RWPE2 (cell line): ENCODE measurements around the gene CNIH3.

Experiments used
- ATAC-seq: fragments of 200-7000 bp; cut with Tn5 transposase; 3 replicates; pipeline ENCODE4 v1.9.1; 2021; ENCODE audit warnings: low read depth
- DNase-seq: peaks from one replicate; pipeline ENCODE4 v3.0.0-alpha.2; 2020; ENCODE audit warnings: low spot score
- H3K27ac ChIP-seq: fragments of 450-650 bp; 2 replicates; pipeline ENCODE4 v1.5.1; 2017; ENCODE audit warnings: mild to moderate bottlenecking; ENCODE audit not compliant: poor library complexity, severe bottlenecking
- H3K27me3 ChIP-seq: fragments of 250-450 bp; sonication (Bioruptor Pico); 2 replicates; pipeline ENCODE4 v1.5.1; 2021; ENCODE audit warnings: mild to moderate bottlenecking, moderate library complexity; ENCODE audit not compliant: insufficient read depth, poor library complexity, severe bottlenecking
- H3K36me3 ChIP-seq: fragments of 250-450 bp; sonication (Bioruptor Pico); 2 replicates; pipeline ENCODE4 v1.5.1; 2020; ENCODE audit warnings: low read depth, mild to moderate bottlenecking, moderate library complexity
- H3K4me1 ChIP-seq: fragments of 250-450 bp; sonication (Bioruptor Pico); 2 replicates; pipeline ENCODE4 v1.5.1; 2021; ENCODE audit warnings: mild to moderate bottlenecking, moderate library complexity; ENCODE audit not compliant: insufficient read depth, poor library complexity, severe bottlenecking
- H3K4me3 ChIP-seq: fragments of 250-450 bp; sonication (Bioruptor Pico); 2 replicates; pipeline ENCODE4 v1.5.1; 2021; ENCODE audit warnings: mild to moderate bottlenecking, moderate library complexity; ENCODE audit not compliant: severe bottlenecking
- H3K9me3 ChIP-seq: fragments of 250-450 bp; sonication (Bioruptor Pico); 2 replicates; pipeline ENCODE4 v1.5.1; 2021; ENCODE audit warnings: mild to moderate bottlenecking, moderate library complexity; ENCODE audit not compliant: severe bottlenecking
- TF ChIP-seq, protein P1 (sequence below): fragments of 450-650 bp; IDR thresholded peaks from one replicate; pipeline ENCODE4 v1.5.1; 2017; ENCODE audit warnings: mild to moderate bottlenecking, moderate library complexity; ENCODE audit not compliant: poor library complexity, severe bottlenecking

CNIH3 gene

GRCh38 chr1:224676551-224676950 lies 60.4 kb downstream of the CNIH3 start:
- H3K4me1 ChIP-seq = no peaks in the 10 kb centered on the region
- no peaks in the 10 kb centered on the region for H3K9me3 ChIP-seq
- H3K36me3 ChIP-seq = no peaks in the 10 kb centered on the region
- no peak overlapping the region for H3K4me3 ChIP-seq
- TF ChIP-seq, protein P1, sequence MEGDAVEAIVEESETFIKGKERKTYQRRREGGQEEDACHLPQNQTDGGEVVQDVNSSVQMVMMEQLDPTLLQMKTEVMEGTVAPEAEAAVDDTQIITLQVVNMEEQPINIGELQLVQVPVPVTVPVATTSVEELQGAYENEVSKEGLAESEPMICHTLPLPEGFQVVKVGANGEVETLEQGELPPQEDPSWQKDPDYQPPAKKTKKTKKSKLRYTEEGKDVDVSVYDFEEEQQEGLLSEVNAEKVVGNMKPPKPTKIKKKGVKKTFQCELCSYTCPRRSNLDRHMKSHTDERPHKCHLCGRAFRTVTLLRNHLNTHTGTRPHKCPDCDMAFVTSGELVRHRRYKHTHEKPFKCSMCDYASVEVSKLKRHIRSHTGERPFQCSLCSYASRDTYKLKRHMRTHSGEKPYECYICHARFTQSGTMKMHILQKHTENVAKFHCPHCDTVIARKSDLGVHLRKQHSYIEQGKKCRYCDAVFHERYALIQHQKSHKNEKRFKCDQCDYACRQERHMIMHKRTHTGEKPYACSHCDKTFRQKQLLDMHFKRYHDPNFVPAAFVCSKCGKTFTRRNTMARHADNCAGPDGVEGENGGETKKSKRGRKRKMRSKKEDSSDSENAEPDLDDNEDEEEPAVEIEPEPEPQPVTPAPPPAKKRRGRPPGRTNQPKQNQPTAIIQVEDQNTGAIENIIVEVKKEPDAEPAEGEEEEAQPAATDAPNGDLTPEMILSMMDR = no peak
- no peaks in the 10 kb centered on the region for H3K27me3 ChIP-seq
- no peak overlapping the region for H3K27ac ChIP-seq
- no peak for ATAC-seq
- no peak for DNase-seq

- ATAC-seq = no peak
- no peaks in the 10 kb centered on the region for H3K4me1 ChIP-seq
Measured at GRCh38 chr1:224678168-224678567, 62.1 kb downstream of the CNIH3 start.

DNA sequence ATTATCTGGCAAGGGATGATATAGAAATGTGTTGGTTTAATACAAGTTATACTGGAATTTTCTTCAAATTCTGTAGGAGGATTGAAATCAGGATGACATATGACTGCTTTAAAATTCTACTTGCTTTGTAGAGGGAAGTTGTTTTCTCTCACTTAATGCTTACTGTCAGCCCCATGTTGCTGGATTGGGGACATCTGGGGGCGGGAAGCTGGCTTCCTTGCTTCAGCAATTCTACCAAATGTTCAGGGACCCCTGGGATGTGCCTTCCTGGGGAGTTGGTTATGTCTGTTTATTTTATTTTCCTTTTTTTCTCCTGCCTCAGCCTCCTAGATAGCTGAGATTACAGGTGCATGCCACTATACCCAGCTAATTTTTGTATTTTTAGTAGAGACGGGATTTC lies 63.5 kb downstream of the CNIH3 start:
- ATAC-seq (no peak), DNase-seq (no peak)
- no peaks in the 10 kb centered on the region for H3K27me3 ChIP-seq

More at GRCh38 chr1:224678168-224678567, 62.1 kb downstream of the CNIH3 start:
- no peak overlapping the region for H3K4me3 ChIP-seq
- no peak for DNase-seq
- TF ChIP-seq, protein P1 = no peak
- H3K27me3 ChIP-seq = no peaks in the 10 kb centered on the region
- no peaks in the 10 kb centered on the region for H3K36me3 ChIP-seq
- no peak overlapping the region for H3K27ac ChIP-seq
- no peaks in the 10 kb centered on the region for H3K9me3 ChIP-seq

DNA sequence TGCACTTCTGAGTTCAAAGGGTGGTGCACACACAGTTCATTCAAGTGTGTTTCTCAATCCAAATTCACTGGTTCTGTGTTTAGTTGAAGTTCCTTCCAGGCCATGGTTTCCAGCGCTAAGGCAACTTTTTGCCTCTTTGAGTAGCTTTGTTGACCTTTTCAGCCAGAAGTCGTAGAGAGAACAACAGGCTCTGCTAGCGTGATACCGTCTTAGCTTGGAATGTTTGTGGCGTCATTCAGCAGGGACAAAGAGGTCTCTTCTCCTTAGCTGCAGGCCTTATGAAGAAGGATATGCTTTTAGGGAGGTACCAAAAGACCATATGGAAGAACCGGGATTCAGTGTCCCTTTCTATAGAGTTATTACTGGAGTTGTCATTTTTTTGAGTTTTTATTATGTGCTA lies 65.7 kb downstream of the CNIH3 start:
- no peaks in the 10 kb centered on the region for H3K27me3 ChIP-seq
- H3K27ac ChIP-seq = no peak overlapping the region
- TF ChIP-seq, protein P1 = no peak
- ATAC-seq (no peak), DNase-seq (no peak)
- H3K4me1 ChIP-seq = no peaks in the 10 kb centered on the region
- no peaks in the 10 kb centered on the region for H3K36me3 ChIP-seq
- no peaks in the 10 kb centered on the region for H3K9me3 ChIP-seq
- no peak overlapping the region for H3K4me3 ChIP-seq

More for the DNA sequence above, 63.5 kb downstream of the CNIH3 start:
- H3K4me1 ChIP-seq = no peaks in the 10 kb centered on the region
- TF ChIP-seq, protein P1 = no peak
- no peaks in the 10 kb centered on the region for H3K9me3 ChIP-seq
- no peak overlapping the region for H3K4me3 ChIP-seq
- H3K36me3 ChIP-seq = no peaks in the 10 kb centered on the region
- no peak overlapping the region for H3K27ac ChIP-seq

GRCh38 chr1:224683936-224684335 lies 67.8 kb downstream of the CNIH3 start:
- ATAC-seq = no peak
- no peaks in the 10 kb centered on the region for H3K36me3 ChIP-seq
- H3K4me1 ChIP-seq = no peaks in the 10 kb centered on the region
- TF ChIP-seq, protein P1 = no peak
- DNase-seq = no peak
- no peaks in the 10 kb centered on the region for H3K9me3 ChIP-seq
- H3K4me3 ChIP-seq = no peak overlapping the region
- H3K27me3 ChIP-seq = no peaks in the 10 kb centered on the region
- H3K27ac ChIP-seq = no peak overlapping the region
